Activated T-cell treated with anti-CD3 and anti-CD28 coated beads for 24 hours (primary cell): ENCODE measurements around the gene UBASH3B.
A peak's percentile ranks its signal among the peaks of the same experiment; 100 is the strongest.
"Not testable (repeated sequence)": the region's sequence is repeated elsewhere in the genome, so short reads cannot be mapped to it uniquely, and the experiment has no call there.

Experiments used
- DNase-seq: peaks from one replicate; pipeline ENCODE4 v3.0.0-alpha.2; 2020; ENCODE audit warnings: low read depth

UBASH3B gene

DNA sequence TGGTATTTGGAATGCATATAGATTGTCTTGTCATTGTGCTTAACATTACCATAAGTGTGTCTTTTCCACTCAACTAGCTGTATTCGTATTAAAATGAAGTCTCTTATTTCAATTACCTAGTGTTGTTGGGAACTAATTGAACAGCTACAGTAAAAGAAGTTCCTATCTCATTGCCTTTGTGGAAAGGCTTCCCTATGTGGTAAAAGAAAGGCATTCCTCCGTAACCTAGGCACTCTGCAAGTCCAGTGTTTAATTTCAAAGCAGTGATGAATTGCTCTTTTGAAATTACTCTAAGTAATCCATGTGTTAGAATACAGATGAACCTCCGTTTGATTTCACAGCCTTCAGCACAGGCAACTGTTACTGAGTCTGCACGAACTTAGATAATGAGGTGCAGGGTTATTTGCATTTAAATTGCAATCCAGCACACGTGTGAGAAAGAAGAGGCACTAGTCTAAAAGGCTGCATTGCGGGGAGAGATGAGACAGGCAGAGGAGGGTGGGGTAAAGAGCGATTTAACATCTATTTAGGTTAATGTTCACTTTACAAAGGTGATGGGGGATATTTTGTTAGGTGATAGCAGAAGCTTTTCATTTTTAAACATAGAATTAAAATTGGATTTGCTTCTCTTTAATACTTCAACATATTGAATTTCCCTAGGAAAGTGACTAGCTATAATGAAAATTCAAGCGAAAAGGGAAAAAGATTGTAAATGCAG, 157.8 kb downstream of the UBASH3B start:
- no peak for DNase-seq

DNA sequence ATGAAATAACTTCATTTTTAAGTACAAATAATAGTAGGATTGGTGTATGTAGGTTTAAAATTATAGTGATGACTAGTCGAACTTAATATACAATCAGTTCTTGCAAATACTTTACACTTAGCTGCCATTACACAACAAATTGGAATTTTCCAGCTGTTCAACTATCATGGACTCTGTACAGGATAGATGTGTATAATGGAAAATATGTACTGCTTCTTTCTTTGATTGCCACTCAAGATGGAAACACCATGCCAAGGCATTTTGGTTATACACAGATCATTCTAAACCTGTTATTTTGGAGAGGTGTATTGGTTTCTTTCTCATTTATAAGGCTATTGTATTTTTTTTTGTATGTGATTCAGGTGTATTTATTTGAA, 158.4 kb downstream of the UBASH3B start:
- no peak for DNase-seq

DNA sequence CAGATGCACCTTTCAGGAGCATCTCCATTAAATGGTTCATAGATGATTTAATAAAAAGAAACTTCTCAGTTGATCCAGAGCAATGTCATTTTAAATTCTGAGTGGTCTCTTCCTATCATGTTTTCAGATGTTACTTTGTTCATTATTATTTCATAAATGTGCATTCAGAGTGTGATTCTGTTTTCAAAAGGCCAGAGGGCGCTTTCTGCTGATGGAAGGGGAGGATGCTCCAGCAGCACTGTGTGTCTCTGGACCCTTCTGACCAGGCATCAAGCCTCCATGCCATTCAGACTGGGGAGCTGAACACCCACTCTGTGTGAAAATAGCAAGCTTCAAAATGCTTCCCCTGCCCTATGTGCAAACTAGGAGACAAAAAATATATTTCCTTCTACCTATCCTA, 158.9 kb downstream of the UBASH3B start:
- no peak for DNase-seq

DNA sequence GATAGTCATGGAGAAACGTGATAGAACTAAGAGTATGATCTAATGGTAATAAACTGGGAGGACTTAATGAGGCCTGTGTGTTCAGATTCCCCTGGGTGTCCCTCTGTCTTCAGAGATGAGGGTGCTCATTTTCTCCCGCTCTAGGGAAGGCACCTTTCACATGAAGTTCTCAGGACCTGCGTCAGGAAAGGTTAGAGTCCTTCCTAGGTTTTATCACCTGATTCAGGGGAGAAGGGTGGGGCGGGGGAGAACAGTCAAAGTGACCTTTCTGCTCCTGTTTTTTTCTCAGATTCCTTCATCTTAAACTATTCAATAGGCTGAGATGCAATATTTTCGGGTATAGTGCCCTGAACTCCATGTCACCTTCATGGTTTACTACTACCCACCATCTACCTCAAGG, 160.4 kb downstream of the UBASH3B start:
- no peak for DNase-seq

DNA sequence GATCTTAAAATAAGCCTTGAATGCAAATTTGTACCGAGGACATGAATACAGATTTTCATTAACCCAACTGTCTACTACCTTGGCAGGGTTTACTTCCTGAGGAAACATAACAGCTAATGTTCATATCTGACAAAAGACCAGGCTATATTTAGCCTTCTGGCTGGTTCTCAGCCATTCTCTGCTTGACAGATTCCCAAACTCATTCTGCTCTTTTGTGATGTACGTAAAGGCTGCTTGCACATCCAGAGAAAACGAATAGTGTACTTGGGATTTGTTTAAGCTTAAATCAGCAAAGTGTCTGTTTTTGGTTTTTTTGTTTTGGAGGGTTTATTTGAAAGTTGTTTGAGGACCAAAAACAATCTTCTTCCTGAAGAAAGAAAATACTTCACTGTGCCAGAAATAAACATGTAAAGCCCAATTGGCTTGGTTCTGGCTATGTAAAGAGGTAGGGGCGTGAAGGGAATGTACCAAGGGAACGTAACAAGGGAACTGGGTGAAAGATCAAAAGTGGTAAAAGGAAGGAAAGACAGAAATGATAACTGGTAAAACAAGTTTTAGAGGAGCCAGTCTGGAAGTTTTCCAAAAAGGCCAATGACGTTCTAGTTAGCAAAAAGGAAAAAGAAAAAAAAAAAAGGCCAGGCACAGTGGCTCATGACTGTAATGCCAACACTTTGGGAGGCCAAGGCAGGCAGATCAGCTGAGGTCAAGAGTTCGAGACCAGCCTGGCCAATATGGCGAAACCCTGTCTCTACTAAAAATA, 161.4 kb downstream of the UBASH3B start:
- no peak for DNase-seq

DNA sequence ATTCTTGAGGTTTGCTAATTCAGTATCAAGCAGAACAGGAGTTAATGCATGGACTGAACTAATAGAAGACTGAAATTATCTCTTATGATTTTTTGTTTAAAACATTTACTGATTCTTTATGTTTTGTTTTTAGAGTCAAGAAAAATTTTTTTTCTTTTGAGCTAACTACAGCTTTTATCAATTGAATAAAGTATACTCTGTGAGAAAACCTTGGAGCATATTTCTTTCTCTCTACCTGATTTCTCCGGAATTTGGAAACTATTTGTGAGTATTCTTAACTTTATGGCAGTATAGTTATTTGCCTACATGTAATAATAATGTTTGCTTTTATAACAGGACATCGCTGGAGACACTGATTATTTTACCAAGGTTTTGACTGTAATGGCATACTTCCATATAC, 164.6 kb downstream of the UBASH3B start:
- DNase-seq: no peak

DNA sequence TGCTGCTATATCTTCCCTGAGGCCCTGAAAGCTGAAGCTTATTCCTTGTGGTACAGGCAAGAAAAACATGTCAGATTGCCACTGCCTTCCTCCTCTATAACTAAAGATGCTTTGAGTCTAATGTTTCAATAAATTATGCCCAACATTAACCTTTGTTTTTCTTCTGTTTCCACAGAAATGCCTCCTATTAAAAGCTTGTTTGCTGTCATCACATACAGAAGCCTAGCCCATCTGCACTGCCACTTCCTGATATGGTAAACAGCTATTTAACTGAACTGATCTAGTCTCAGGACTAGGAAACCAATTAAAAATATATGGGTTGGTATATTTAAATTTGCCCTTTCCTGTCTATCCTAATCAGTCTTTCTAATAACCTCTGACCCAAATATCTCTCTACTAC, 165.6 kb downstream of the UBASH3B start:
- DNase-seq: no peak

DNA sequence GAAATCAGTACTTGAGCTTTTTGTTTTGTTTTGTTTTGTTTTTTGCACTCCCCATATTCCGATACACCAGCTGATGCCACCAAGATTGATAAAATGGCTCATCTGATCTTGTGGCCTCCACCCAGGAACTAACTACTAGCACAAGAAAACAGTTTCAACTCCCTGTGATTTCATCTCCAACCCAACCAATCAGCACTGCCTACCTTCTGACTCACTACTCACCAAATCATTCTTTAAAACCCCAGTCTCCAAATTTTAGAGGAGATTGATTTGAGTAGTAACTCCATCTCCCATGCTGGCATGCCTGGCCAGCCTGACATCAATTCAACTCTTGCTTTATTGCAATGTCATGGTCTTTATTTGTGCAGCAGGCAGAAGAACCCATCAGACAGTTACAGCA, 166.7 kb downstream of the UBASH3B start:
- DNase-seq: no peak

DNA sequence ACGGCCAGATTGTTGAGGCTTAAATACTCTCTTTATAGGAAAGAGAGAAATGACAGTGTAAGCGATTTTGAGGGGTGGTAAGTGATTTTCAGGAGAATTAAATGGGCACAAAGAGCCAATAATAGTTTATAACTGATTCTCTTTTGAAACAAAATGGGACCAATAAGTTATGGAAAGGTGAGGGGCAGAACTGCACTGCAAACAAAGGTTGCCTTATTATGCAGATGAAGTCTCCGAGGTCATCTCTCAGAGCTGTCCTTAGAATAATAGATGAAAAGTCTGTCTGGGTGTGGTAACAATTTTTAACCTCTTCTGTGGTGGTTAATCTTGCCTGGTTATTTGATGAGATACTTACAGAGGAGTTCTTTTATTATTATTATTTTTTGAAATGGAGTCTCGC, 168.0 kb downstream of the UBASH3B start:
- DNase-seq: no peak

DNA sequence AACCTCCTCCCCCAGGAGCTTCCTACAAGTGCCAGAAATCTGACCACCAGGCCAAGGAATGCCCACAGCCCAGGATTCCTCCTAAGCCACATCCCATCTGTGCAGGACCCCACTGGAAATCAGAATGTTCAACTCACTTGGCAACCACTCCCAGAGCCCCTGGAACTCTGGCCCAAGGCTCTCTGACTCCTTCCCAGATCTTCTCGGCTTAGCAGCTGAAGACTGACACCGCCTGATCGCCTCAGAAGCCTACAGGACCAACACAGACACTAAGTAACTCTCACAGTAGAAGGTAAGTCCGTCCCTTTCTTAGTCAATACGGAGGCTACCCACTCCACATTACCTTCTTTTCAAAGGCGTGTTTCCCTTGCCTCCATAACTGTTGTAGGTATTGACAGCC, 173.8 kb downstream of the UBASH3B start:
- not testable (repeated sequence) for DNase-seq

DNA sequence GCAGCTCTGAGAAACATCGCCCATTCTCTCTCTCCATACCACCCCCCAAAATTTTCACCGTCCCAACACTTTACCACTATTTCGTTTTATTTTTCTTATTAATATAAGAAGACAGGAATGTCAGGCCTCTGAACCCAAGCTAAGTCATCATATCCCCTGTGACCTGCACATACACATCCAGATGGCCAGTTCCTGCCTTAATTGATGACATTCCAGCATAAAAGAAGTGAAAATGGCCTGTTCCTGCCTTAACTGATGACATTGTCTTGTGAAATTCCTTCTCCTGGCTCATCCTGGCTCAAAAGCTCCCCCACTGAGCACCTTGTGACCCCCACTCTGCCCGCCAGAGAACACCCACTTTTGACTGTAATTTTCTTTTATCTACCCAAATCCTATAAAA, 176.8 kb downstream of the UBASH3B start:
- DNase-seq: not testable (repeated sequence)

DNA sequence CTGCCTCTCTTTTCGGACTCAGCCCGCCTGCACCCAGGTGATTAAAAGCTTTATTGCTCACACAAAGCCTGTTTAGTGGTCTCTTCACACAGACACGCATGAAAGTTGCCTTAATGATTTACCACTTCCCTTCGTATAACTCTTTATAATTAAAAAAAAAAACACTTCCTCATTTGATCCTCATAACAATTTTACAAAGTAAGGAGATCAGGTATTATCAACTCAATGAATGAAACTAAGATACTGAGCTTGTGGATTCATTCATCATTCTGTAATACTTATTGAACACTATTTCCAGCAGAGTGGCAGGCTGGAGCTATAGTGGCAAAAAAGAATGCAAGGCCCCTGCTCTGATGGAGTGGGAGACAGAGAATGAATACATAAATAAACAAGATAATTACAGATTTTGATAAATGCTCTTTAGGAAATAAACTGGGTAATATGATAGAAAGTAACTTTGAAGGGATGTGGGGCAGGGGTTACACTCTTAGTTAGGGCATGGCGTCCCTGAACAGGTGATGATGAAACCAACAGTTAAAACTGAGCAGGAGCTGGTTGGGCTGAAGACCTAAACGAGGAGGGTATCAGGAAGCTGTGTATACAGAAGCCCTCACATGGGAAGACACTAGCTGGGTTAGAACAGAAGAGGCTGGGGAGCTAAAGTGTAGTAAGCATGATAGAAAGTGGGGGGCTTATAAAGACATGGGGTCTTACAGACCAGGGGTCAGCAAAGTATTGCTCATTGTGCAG, 177.4 kb downstream of the UBASH3B start:
- DNase-seq: no peak

DNA sequence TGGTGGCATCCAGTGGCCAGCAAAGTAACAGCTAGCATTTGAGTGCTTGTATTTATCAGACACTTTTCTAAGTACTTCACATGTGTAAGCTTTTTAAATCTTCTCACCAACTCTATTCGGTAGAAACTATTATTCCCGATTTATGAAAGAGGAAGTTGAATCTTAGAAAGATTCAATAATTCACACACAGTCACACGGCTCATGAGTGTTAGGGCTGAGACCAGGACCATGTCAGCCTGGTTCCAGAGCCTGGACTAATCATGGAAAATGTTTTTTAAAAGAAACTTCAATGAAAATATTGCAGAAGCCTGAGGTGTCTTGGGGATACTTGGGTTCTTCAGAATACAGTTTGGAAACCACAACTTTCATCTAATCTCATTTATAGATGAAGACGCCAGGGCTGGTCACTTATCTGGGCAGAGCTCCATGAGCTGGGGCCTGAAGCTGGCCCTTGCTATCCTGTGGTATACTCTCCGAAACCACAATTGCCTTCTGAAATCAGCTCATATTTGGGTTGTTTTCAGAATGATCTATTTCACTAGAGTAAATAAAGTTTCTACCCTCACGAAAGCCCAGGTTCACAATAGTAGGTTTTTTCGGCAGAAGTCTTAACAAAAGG, 178.4 kb downstream of the UBASH3B start:
- DNase-seq: no peak

DNA sequence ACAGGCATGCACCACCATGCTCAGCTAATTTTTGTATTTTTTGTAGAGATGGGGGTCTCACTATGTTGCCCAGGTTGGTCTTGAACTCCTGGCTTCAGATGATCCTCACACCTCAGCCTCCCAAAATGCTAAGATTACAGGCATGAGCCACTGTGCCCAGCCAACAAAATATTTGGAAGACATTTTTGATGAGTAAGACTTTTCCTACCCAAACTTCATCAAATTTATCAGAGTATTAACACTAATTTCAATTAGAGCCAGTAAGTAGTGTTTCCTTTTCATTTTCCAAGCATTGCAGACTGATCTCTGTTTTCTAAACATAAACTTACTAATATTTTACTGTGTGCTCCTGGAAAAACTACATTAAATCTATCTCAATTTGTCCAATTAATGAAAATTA, 181.4 kb downstream of the UBASH3B start:
- DNase-seq: no peak

DNA sequence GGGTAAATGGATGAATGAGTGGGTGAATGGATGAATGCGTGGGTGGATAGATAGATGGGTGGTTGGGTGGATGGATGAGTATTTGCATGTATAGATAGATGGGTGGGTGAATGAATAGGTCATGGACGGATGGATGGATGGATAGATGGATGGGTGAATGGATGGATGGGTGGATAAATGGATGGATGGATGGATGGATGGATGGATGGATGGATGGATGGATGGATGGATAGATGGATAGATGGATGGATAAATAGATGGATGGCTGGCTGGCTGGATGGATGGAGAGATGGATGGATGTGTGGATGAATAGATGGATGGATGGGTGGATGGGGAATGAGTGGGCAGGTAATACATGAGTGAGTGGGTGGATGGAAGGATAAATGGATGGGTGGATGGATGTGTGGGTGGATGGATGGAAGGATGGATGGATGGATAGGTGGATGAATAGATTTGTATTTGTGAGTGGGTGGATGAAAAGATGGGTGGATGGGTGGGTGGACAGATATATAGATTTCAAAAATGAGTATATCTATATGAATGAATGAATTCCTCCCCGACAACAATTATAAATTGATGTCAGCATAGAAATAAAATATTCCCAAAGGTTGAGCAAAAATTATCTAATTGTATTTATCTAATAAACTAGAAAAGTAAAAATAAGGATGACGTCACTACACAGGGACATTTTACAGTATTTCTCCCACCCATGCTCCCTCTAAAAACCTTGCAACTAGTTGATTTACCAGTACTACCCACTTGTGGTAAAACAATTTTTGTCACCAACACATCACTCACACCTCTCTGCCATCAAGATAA, 182.2 kb downstream of the UBASH3B start:
- no peak for DNase-seq

DNA sequence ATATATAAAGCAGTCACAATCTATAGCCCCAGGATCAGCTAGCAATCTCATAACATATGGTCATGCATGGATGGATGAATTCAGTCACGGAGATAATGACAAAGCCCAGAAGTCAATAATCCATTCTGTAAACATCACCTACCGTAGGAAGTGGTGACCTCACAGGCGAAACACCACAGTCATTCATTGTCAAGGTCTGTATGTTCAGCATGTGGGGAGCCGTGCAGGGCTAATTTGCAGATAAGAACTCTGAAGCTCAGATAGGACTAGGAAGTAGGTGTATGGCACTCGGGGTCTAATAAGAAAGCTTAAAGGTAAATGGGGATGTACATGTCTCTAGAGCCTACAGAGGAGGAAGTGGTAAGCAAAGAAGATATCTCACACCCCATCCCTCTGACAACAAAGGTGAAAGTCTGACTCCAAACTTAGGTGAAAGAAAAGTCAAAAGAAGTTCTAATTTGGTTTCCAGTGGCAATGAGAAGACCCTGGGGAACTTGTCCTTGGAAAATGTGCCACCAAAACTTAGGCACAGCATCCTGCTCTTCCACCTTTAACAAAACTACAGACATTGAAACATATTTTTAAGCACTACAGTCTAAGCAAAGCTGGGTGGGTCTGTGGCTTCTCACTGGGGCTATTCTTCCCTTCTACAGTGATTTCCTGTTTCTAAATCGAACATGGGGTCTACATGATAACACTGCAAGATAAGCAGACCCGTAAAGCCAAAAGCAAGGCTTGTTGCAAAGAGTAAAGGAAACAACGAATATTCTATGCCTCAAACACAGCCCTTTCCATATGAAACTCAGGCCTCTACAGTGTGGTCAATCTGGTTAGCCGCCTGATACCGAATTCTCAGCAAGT, 188.0 kb downstream of the UBASH3B start:
- peak; percentile 36 for DNase-seq

DNA sequence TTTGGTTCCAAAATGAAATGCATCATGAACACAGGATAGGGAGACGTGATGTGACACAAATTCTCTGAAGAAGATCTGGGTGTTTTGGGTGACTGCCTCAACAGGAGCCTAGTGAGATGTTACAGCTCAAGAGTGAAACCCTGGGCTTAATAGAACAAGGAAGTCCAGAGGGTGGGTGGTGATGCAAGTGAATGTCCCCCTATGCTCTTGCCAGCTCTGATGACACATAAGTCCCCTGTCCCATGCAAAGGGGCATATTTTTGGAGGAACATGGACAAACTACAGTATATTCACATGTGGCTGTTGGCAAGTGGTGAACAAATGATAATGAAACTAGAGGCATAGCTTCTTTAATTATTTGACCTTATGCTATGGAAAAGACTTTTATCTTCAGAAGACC, 191.9 kb downstream of the UBASH3B start:
- DNase-seq: no peak

DNA sequence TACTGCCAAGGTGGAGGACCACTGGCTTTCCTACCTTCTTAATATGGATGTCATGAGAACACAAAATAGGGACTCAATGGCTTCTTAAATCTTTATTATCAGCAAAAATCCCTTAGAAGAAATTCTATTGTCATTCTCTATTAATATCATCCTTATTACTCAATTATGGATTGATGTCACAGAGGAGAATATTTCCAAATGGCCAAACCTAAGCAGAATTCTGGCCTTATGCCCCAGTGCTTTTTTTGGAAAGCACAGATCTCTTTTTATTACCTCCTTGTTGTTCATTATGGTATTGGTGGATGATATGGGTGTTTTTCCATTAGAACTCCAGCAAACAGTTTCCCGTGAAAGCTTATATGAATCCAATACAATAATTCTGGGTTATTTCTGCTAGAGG, 192.7 kb downstream of the UBASH3B start:
- no peak for DNase-seq

DNA sequence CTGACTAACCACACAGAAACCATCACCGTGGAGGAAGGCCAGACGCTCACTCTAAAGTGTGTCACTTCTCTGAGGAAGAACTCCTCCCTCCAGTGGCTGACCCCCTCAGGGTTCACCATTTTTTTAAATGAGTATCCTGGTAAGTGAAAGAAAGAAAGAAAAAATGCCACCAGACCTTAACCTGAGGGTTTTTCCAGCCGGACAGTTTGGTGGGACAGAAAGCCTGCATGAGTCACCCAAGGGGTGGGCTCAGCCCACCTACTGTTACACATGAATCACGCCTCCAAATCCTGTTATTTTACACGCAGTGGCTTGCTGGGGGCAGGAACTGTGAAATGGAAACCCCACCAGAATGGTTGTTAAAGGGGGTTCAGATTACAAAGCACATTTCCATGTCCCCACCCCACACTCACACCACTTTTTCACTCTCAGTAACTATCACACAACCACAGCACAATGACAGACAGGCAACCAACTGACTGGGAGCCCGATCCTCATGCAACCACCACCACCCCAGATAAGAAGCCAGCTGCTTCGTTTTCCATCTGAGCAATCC, 194.6 kb downstream of the UBASH3B start:
- DNase-seq: peak; percentile 42

DNA sequence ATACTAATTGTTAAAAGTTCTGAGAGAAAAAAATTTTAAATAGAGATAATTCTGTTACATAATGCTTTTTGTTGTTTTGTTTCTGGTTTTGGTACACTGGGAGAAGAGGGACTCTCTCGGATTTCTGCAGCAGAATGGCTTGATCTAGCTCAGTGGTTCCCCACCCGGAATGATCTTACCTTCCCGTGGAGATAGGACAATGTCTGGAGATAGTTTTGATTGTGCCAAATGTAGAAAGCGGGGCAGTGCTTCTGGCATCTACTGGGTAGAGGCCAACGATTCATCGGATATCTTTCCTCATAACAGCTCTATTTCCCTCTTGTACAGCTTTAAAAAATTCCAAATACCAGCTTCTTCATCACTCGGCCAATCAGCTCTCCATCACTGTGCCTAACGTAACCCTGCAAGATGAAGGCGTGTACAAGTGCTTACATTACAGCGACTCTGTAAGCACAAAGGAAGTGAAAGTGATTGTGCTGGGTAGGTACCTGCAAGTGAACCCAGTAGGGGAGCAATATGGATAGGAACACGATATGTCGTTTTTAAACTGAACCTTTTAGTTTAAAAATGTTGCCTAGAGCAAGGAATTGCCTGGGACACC, 195.9 kb downstream of the UBASH3B start:
- no peak for DNase-seq
